ENCODE results near the gene C4BPB. TPM values are rescaled to one million over a fixed set of nuclear protein-coding genes. Genes with fewer than 3 reads are reported as not detected.

C4BPB gene
- total and polyA plus RNA-seq, 2 donors from 2014 or later: 0.49 to 1.3 TPM

- Histone ChIP-seq H3K36me3 (ENCODE audit: control insufficient read depth in 2 of 3, insufficient read depth in 3 of 3, low read length in 3 of 3) (peaks cover 5 to 55% (median 38%) of the 10 kb centered on the region in 3 donors), H3K4me1 (ENCODE audit: control insufficient read depth in 2 of 3, insufficient read depth in 2 of 3, low read depth in 1 of 3, low read length in 3 of 3) (peaks cover 0 to 15% (median 11%) of the 10 kb centered on the region in 3 donors), H3K27ac (ENCODE audit: low read depth in 2 of 2, low read length in 2 of 2) (no peak overlapping the region), H3K9me3 (ENCODE audit: control insufficient read depth in 2 of 3, insufficient read depth in 1 of 3, low read length in 3 of 3) (no peaks in the 10 kb centered on the region), H3K27me3 (ENCODE audit: control insufficient read depth, insufficient read depth, low read length) (no peaks in the 10 kb centered on the region), H3K9ac (ENCODE audit: low read length in 3 of 3) (no peak overlapping the region), H3K4me3 (ENCODE audit: low read length in 3 of 3) (no peak overlapping the region)
- intact Hi-C loops (cut with DNase I): no loop called here
- no peak for FAIRE-seq
- no peak for TF ChIP-seq CTCF (IDR thresholded peaks at IDR 0.05; ENCODE audit: borderline replicate concordance, extremely low read depth, insufficient read depth)
- DNase-seq: no peak
These were observed 26.6 kb upstream of the C4BPB start for GRCh38 chr1:207062058-207062457.

GRCh38 chr1:207063014-207063413 lies 25.6 kb upstream of the C4BPB start:
- intact Hi-C loops (cut with DNase I): no loop called here
- Histone ChIP-seq H3K27ac (ENCODE audit: low read depth in 2 of 2, low read length in 2 of 2) (no peak overlapping the region), H3K36me3 (ENCODE audit: control insufficient read depth in 2 of 3, insufficient read depth in 3 of 3, low read length in 3 of 3) (peaks cover 5 to 64% (median 43%) of the 10 kb centered on the region in 3 donors), H3K9ac (ENCODE audit: low read length in 3 of 3) (no peak overlapping the region), H3K9me3 (ENCODE audit: control insufficient read depth in 2 of 3, insufficient read depth in 1 of 3, low read length in 3 of 3) (no peaks in the 10 kb centered on the region), H3K4me1 (ENCODE audit: control insufficient read depth in 2 of 3, insufficient read depth in 2 of 3, low read depth in 1 of 3, low read length in 3 of 3) (peaks cover 0 to 21% (median 16%) of the 10 kb centered on the region in 3 donors), H3K4me3 (ENCODE audit: low read length in 3 of 3) (no peak overlapping the region), H3K27me3 (ENCODE audit: control insufficient read depth, insufficient read depth, low read length) (no peaks in the 10 kb centered on the region)
- TF ChIP-seq CTCF (IDR thresholded peaks at IDR 0.05; ENCODE audit: borderline replicate concordance, extremely low read depth, insufficient read depth): no peak
- FAIRE-seq (no peak), DNase-seq (no peak)

DNA sequence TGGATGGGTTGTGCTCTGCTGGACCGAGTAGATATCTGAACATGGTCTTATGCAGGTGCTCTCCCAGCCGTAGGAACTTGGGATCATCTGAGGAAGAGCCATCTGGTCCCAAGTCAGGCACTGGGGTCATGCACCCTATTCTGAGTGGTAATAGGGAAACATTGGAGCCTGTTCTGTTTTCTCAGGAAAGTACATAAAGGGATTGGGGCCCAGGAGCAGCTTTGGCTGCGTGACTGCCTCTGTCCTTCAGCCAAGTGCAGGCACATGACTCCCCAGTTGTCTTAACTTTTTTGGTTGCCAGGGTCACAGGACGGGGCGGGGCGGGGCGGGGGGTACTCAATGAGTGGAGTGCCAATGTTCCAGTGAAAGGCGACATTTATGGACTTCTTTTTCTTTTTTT lies 24.1 kb upstream of the C4BPB start:
- TF ChIP-seq CTCF (IDR thresholded peaks at IDR 0.05; ENCODE audit: borderline replicate concordance, extremely low read depth, insufficient read depth): no peak
- Histone ChIP-seq H3K27me3 (ENCODE audit: control insufficient read depth, insufficient read depth, low read length) (no peaks in the 10 kb centered on the region), H3K9me3 (ENCODE audit: control insufficient read depth in 2 of 3, insufficient read depth in 1 of 3, low read length in 3 of 3) (no peaks in the 10 kb centered on the region), H3K27ac (ENCODE audit: low read depth in 2 of 2, low read length in 2 of 2) (peak overlapping the region in 1 of 2 donors; percentile 47), H3K36me3 (ENCODE audit: control insufficient read depth in 2 of 3, insufficient read depth in 3 of 3, low read length in 3 of 3) (peaks cover 5 to 73% (median 51%) of the 10 kb centered on the region in 3 donors), H3K9ac (ENCODE audit: low read length in 3 of 3) (no peak overlapping the region), H3K4me1 (ENCODE audit: control insufficient read depth in 2 of 3, insufficient read depth in 2 of 3, low read depth in 1 of 3, low read length in 3 of 3) (peaks cover 0 to 19% (median 13%) of the 10 kb centered on the region in 3 donors), H3K4me3 (ENCODE audit: low read length in 3 of 3) (no peak overlapping the region)
- intact Hi-C loops (cut with DNase I): no loop called here
- no peak for DNase-seq
- no peak for FAIRE-seq

DNA sequence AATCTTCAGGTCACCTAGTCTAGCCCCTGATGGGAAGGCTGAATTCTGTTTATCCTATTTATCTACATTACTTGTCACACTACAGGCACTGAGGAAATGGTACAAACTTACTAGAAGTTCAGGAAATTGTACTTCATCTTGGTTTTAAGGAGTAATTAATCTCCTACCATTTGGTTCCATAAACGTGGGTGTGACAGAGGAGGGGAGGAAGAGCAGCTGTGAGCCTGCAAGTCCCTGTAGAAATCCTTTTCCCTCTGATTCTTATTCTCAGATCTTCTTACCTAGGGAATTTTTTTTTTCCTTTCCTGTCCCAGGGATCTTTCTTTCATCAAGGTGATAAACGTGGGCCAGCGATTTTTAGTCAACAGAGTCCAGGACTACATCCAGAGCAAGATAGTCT lies 21.5 kb upstream of the C4BPB start:
- no peak for DNase-seq
- TF ChIP-seq CTCF (IDR thresholded peaks at IDR 0.05; ENCODE audit: borderline replicate concordance, extremely low read depth, insufficient read depth): no peak
- no peaks in the 10 kb centered on the region for H3K27me3 ChIP-seq (ENCODE audit: control insufficient read depth, insufficient read depth, low read length)
- no peak overlapping the region for H3K9ac ChIP-seq (ENCODE audit: low read length in 3 of 3)
- FAIRE-seq: no peak
- intact Hi-C loops (cut with DNase I): no loop called here
- no peaks in the 10 kb centered on the region for H3K9me3 ChIP-seq (ENCODE audit: control insufficient read depth in 2 of 3, insufficient read depth in 1 of 3, low read length in 3 of 3)
- no peak overlapping the region for H3K4me3 ChIP-seq (ENCODE audit: low read length in 3 of 3)
- peaks cover 7 to 74% (median 58%) of the 10 kb centered on the region in 3 donors for H3K36me3 ChIP-seq (ENCODE audit: control insufficient read depth in 2 of 3, insufficient read depth in 3 of 3, low read length in 3 of 3)
- H3K4me1 ChIP-seq (ENCODE audit: control insufficient read depth in 2 of 3, insufficient read depth in 2 of 3, low read depth in 1 of 3, low read length in 3 of 3): peaks cover 0 to 17% (median 13%) of the 10 kb centered on the region in 3 donors
- H3K27ac ChIP-seq (ENCODE audit: low read depth in 2 of 2, low read length in 2 of 2): peak overlapping the region; percentile 18 to 44

All from kidney (tissue), 14 donors.